ENCODE data around the gene GNAI2.
"Not testable (repeated sequence)": the region's sequence is repeated elsewhere in the genome, so short reads cannot be mapped to it uniquely, and the experiment has no call there.

Gene GNAI2

DNA sequence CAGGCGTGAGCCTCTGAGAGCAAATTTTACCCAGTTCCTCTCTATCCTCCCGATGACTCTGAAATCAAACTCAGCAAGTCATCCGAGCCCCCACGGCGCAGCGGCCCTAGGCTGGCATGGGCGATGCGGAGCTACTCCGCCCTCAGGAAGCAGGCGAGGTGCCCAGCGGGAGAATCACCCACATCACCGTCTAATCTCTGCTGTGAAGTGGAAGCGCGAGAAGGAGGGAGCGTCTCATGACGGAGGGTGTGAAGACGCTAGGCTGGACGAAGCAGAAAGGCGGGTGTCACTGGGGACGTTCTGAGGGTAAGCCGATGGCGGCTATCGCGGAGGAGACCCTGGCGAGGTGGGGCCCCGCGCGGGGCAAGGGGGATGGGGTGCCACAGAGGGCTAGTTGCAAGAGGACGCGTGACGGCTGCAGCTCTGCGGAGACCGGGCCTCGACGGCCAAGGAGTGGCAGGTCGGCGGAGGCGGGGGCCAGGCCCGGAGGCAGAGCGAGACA is 9.1 kb upstream of the GNAI2 start:
- DNase-seq (ENCODE audit: low read depth in 2 of 2) = no peak

DNA sequence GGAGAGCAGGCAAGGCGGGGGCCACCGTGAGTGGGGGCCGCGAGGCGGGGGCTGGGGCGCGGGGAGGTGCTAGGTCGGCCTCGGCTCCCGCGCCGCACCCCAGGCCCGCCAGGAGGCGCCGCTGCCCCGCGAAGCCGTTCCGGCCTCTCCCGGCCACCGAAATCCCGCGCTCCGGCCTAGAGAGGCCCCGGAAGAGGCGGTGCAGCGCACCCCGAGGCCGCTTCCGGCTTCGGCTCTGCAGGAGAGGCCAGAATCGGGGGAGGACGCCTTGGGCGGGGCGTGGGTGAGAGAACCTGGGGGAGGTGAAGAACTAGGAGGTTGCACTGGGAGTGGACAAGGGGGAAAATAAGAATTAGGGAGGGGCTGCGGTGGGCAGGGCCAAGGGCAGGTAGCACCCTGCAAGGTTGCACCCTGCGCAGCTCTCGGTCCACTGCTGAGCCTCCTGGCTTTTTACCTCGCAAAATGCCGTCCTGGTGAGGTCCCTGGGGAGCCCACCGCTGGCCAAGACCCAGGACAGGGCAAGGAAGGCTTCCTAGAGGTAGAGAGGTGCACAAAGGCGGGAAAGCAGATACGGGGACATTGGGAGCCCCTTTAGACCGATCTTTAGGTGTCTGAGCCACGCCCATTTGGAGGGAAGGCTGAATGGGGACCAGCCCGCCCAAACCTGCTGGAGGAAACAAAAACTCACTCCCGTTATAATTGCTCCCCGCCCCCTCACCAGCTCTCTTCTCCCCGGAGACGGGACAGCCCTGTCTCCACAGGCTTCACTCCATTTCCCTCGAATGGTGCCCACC is 8.4 kb upstream of the GNAI2 start:
- DNase-seq (ENCODE audit: low read depth in 2 of 2) = peak; percentile 87 to 89

DNA sequence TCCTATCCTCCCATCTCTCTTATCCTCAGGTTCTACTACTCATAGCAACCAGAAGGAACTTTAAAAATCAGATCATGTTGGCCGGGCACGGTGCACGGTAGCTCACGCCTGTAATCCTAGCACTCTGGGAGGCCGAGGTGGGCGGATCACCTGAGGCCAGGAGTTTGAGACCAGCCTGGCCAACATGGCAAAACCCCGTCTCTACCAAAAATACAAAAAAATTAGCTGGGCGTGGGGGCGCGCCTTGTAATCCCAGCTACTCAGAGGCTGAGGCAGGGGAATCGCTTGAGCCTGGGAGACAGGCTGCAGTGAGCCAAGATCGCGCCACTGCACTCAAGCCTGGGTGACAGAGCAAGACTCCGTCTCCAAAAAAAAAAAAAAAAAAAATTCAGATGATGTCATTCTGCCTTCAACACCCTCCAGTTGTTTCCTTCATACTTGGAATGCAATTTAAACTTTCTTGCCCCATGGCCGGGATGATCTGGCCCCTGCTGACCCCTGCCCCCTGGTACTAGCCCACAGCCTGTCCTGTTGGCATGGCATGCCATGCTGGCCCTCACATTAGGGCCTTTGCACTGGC is 7.7 kb upstream of the GNAI2 start:
- not testable (repeated sequence) for DNase-seq (ENCODE audit: low read depth in 2 of 2)

DNA sequence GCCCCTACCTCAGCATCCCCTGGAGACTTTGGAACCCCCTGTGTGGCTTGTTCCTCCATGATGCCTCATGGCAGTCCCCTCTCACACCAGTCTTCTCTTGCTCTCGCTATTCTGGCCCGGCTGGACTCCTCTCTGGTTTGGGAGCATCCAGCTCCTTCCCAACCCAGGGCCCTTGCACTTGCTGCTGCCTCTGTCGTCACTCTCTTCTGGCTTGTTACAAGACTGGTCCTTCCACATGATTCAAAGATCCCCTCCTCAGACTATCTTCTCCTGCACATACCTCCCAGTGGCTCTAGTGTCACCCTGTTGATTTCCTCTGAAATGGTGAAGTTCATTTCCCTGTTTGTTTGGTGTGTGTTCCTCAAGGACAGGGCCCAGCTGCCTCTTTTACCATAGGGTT is 6.5 kb upstream of the GNAI2 start:
- DNase-seq (ENCODE audit: low read depth in 2 of 2) = no peak

DNA sequence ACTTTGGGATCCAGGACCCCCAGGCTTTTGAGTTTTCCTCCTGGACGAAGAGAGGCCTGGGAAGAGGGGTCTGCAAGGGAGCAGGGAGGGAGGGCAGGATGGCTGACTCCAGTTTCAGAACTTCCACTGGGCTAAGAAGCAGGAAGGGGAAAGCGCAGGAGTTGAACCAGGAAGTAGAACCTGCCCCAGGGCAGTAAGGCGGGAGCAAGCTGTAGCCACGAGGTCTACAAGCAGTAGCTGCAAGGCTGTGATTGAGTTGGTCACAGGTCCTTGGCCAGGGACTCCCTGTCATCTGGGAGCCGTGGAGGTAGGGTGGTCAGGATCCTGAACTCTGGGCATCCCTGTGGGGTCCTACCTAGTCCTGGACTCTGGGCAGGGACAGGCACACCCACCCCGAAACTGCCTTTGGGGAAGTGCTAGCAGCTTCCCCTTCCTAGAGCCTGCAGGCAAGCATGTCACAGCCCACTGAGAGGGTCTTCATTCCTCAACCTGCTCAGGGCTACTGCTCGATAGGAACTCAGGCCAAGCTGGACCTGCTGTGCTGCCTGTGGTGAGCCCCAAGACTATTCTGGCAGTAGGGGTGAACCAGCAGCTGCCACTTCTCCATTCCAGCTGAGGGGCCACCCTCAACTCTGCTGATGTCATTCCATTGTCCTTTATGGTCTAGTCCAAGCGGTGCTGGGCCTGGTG is 5.8 kb upstream of the GNAI2 start:
- DNase-seq (ENCODE audit: low read depth in 2 of 2) = no peak

DNA sequence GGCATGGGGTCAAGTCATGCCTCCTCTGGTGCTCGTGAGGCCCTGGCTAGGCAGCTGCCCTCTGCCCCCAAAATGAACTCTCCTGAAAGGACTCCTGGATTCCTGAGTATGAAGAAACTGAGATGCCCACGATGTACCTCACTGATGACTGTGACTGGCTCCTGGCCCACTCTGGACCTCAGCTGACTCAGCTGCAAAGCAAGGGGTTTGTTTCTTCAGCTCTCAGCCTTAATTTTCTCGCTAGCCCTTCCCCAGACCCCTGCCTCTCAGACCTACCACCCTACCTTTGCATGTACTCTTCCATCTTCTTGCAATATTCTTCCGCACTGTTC is 5.2 kb upstream of the GNAI2 start:
- DNase-seq (ENCODE audit: low read depth in 2 of 2) = no peak

DNA sequence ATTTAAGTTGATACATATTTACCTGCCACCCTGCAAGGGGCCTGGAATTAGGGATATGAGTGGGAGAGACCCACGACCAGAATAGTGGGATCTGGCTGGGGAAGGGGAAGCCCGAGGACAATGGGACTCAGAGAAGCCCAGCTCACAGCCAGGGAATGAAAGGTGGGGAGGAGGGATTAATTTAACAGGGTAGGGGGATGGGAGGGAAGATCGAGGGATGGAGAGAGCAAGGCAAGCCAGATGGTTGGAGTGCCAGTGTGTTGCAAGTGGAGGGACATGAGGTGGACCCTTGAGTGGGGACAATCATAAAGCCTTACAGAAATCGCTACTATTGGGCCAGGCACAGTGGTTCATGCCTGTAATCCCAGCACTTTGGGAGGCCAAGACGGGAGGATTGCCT is 4.4 kb upstream of the GNAI2 start:
- no peak for DNase-seq (ENCODE audit: low read depth in 2 of 2)

DNA sequence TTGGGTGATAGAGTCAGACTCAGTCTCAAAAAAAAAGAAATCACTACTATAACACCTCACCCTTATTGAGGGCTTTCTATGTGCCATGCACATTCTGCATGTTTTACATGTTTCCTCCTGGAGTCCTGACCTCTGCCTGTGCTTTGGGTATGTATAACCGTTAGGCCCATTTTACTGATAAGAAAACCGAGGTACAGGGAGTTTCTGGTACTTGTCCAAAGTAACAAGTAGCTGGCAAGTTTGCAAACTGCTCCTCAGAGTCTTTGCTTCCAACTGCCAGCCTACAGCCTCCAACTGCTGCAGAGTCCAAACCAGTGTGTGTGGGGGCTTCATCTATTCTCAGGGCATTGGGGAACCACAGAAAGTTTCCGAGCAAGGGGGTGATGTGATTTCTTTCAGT is 3.7 kb upstream of the GNAI2 start:
- no peak for DNase-seq (ENCODE audit: low read depth in 2 of 2)

DNA sequence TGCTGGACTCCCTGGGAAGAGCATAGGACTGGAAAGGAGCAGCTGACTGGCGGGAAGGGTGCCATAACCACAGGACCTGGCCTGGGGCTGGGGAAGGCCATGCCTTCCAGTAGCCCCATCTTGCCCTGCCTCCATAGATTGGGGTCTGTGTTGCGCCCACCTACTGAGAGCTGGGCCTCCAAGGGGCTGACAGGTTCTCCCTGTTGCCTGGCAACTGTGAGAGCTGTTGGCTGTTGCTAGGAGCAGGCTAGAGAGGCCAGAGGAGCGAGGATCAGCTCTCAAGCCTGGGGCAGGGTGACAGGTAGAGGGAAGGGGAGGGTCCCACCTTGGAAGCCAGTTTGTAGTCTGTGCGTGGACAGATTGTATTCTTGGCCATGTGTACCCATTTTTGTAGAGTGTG is 2.8 kb upstream of the GNAI2 start:
- DNase-seq (ENCODE audit: low read depth in 2 of 2) = no peak

DNA sequence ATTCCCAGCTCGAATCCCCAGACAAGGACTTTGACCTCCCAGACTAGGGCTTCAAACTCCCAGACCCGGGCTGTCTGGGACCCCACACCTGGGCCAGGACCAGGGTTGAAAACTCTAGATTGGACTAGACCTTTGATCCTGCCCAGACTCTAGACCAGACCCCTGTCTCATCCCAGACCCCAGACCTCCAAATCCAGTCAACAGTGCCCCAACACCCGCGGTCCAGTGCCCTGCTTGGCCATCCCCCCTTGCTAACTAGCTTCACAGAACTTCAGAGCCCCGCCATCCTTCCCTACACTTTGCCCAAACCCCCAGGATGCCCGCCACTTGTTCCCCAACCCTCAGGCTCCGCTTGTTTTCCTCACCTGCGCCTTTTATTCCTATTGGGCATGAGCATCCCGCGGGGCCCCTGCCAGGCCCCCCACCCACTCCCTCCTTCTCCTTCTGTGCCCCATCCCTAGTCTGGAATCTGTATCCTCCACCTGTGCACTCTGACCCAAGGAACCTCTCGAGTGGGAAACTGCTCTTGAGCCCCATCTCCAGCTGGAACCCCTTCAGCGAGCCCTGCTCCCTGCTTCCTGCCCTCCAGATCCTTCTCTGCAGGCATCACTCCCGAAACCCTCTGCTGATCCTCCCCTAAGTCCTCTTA is 604 bp downstream of the GNAI2 start:
- no peak for DNase-seq (ENCODE audit: low read depth in 2 of 2)

DNA sequence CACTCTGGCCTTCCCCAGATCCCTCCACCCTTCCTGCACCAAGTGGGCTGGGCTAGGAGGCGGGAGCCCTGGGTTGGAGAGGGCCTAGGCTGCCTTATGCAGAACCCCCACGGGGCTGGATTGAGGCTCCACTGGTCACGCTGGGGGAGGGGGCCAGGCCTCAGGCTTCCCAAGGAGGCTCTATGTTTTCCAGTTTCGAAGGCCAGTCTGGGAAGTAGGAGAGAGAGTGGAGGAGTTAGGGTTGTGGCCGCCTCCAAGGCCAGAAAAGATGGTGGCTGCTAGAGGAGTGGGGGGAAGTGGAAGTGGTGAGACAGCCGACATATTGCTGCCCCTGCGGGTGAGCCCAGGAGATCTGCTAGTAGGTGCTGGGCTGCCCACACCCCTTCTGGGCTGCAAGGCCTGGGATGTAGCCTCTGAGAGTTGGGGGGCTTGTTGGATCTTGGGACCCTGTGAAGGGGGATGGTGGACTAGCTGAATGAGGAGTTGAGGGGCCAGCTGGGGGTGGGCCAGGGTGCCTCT is 1.2 kb downstream of the GNAI2 start:
- DNase-seq (ENCODE audit: low read depth in 2 of 2) = no peak

DNA sequence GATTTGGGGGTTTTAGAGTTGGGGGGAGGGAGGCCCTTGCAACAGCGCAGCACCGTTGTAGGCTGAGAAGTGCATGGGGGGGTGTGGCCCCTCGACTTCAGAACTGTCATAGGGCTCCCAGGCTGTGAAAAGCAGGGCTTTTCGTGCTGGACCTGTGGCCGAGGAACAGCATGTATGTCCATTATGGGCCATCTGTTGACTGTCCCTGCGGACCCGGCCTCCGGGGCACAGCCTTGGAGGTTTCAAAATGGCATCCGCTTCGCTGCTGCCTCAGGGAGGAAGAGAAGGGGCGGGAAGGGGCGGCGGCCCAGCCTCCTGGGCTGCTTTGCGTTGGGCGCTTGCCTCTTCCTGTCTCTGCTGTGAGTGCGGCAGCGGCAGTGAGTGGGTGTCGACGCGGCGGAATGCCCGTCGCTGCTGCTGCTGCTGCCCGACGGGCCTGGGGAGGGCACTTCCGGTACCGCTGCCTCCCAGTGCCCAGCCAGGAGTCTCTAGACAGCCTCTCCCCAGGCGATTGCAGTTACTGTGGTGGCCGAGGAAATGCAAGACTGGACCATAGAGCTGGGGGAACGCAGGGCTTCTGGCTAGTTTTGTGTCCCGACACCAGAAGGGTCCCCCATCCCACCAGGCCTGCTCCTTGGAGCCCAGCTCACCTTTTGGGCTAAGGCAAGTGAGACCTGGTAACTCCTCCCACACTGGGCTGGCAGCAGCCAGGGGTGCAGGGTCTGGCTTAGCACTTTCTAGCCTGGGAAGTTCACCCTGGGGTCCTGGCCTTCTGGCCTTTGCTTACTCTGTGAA is 1.9 kb downstream of the GNAI2 start:
- DNase-seq (ENCODE audit: low read depth in 2 of 2) = peak; percentile 84 to 85

DNA sequence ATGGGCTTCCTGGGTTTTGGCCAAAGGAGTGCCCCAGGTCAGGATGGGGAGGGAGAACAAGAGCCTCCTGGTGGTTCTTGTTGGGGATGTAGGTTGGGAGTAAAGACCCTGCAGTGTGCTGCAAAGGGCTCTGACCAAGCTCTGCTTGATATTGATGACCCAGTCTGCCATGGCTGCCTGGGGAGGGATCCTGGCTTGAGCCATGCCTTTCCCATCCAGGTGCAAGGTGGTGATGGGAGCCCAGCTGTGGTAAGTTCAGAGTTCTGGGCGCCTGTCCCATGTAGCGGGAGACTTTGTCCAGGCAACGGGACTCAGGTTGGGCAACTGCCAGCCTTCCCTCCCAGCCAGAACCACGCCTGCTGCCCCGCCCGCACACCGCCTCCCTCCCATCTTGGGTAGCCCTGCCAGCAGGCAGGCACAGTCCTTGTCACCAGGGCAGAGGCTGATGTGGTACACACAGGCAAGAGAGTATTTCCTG is 2.6 kb downstream of the GNAI2 start:
- no peak for DNase-seq (ENCODE audit: low read depth in 2 of 2)

DNA sequence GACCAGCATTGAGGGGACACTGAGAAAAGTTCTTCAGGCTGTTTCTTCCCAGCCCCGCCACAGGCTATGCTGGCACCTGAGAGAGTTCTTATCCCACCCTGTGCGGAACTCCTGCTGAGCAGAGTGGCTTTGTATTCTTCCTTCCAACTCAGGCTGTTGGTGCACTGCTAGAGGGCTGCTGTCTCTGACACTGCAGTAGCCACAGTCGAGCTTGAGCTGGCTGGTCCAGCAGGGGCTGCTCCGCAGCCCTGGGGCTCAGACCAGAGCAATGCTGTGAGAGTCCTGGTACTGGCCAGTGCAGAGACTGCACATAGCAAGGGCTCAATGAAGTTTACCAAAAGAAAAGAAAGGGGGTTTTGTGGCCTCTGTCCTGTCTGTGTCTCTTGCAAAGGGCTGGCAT is 3.6 kb downstream of the GNAI2 start:
- DNase-seq (ENCODE audit: low read depth in 2 of 2) = no peak

DNA sequence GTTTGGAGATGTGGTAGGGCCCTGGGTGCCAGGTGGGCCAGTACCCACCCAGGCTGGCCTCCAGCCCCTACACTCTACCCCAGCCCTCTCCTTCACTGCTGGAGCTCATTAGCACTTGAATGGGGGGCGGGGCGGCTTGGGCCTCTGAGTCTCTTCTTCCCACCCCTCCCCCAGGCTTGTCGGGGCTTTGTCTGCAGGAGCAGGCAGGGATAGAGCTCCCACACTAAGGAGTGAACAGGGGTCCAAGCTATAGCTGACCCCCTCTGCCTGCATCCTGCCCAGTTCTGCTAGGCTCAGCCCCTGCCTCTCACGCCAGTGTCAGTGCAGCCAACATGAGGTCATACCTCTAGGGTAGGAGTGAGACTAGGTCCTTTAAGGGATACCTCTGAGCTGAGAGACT is 5.2 kb downstream of the GNAI2 start:
- DNase-seq (ENCODE audit: low read depth in 2 of 2) = no peak

DNA sequence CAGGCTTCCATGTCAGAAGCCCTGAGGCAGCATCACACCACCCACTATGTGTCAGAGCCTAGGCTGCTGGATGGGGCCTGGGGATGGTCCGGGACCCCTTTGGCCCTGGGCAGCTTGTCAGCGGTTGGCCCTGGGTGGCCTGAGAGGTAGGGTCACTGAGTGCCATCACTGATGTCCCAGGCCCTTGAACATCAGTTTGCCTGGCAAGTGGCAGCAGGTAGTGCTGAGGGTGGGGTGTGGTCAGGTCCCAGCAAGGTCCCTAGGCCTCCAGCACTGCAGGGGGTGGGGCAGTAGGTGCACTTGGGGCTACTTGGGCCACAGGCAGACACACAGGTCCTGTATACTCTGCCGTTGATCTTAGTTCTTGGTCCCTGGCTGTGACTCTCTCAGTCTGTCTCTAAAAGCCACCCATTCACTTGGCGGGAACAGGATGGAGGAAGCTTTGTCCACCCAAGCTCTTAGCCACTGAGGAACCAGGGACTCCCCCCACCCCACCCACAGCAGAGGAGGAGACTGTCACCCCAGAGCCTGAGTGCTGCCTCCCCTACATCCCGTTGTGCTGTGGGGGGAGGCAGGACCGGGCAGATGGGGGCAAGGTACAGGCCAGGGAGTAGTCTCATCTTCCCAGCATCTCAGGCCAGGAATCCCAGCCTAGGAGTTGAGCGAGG is 5.8 kb downstream of the GNAI2 start:
- no peak for DNase-seq (ENCODE audit: low read depth in 2 of 2)

DNA sequence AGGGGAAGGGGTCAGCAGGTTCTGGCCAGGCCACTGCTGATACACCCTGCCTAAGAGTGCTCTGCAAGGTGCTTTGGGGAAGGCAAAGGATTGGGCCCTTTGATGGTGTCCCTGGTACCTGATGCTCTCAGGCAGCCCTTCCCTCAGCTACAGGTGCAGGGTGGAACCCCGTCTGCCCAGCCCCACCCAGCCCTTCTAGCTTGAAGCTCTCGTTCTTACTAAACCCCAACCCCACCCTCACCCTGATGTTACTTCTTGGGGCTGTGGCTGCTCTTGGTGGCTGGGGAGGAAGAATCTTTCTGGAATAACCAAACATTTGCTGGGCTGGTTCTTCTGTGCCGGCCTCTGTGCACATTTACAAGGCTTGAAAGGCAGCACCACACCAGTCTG is 6.4 kb downstream of the GNAI2 start:
- no peak for DNase-seq (ENCODE audit: low read depth in 2 of 2)

DNA sequence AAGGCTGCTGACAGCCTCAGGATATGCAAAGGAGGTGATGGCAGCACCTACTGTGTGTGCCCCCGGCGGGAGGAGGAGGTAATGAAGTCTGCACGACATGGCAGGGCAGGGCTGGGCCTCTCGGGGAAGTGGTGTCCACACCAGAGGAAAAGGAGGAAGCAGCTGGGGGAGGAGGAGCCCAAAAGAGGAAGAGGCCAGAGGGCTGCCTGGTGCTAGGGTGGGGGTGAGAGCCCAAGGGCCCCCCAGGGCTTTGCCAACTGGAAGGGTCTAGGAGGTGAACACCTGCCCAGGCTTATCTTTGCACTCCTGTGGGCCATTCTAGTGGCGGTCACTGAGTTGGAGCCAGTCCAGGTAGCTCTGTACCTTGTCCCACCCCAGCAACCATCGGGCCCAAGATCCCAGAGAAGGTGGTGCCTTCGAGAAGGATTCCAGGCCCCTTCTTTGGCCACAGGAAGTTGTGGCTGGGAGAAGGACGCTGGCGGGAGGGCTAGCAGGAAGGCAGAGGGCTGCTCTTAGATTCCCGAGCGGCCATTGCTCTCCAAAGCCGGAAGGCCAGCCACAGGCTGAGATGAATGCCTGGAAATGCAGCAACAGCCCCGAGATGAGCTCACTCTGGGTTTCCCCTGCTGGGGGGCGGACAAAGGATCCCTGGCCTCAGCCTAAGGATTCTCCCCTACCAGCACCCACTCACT is 7.0 kb downstream of the GNAI2 start:
- DNase-seq (ENCODE audit: low read depth in 2 of 2) = peak in 1 of 2 donors; percentile 34

DNA sequence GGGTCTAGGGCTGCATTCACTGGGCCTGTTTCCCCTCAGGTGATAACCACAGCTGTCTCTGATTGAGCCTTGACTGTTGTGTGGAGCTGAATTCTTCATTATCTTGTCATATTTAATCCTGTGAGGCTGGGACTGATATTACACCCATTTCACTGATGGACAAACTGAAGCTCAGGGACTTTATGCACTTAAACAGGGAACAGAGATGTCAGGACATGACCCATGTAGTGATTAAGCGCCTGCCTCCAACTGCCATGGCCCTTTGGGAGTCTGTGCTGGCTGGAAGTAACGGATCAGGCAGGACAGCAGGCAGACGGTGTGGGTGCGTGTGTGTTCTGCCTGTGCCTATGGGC is 7.5 kb downstream of the GNAI2 start:
- no peak for DNase-seq (ENCODE audit: low read depth in 2 of 2)

DNA sequence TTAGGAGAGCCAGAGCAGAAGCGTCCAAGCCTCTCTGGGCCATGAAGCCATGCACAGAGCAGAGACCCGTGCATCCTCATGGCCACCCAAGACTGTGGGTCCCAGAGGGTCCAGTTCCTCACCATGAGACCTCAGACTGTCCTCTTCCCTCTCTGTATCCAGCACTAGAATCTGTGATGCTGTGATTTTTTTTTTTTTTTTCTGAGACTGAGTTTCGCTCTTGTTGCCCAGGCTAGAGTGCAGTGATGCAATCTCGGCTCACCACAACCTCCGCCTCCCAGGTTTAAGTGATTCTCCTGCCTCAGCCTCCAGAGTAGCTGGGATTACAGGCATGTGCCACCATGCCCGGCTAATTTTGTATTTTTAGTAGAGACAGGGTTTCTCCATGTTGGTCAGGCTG is 8.8 kb downstream of the GNAI2 start:
- not testable (repeated sequence) for DNase-seq (ENCODE audit: low read depth in 2 of 2)

All from stimulated activated CD8-positive, alpha-beta memory T cell treated with anti-CD3 and anti-CD28 coated beads, Interleukin-15, amount 100 ng/mL, for 48 hours (primary cell).